ENCODE results near the gene CAPN5. TPM values are rescaled to one million over a fixed set of nuclear protein-coding genes. Genes with fewer than 3 reads are reported as not detected.

CAPN5 gene
- total and polyA plus RNA-seq, 2 donors (not counting 1 experiment from before 2014, with no cell fraction given): 17.5 to 20.4 TPM

GRCh38 chr11:77109236-77110019 lies 42.7 kb downstream of the CAPN5 start:
- H3K4me2 ChIP-seq (ENCODE audit: extremely low read depth, insufficient read depth, low read length): peak overlapping the region; percentile 34

GRCh38 chr11:77110836-77111235 lies 44.1 kb downstream of the CAPN5 start:
- Histone ChIP-seq H3K9me3 (ENCODE audit: control insufficient read depth, insufficient read depth, low read depth, low read length) (no peaks in the 10 kb centered on the region), H3K4me1 (ENCODE audit: control insufficient read depth, extremely low read depth, insufficient read depth, low read length) (peaks cover 30% of the 10 kb centered on the region), H3K79me2 (ENCODE audit: control insufficient read depth, insufficient read depth, low read length) (no peaks in the 10 kb centered on the region), H3K9ac (ENCODE audit: insufficient read depth, low read length) (no peak overlapping the region), H4K20me1 (ENCODE audit: control insufficient read depth, extremely low read depth, insufficient read depth, low read length) (no peaks in the 10 kb centered on the region), H3K36me3 (ENCODE audit: control insufficient read depth, insufficient read depth, low read length) (no peaks in the 10 kb centered on the region), H3K27ac (ENCODE audit: insufficient read depth, low read length) (no peak overlapping the region), H3K27me3 (ENCODE audit: control insufficient read depth, insufficient read depth, low read length) (no peaks in the 10 kb centered on the region), H3K4me3 (replicated peaks in 1 of 4; ENCODE audit: control extremely low read depth in 1 of 4, insufficient read depth in 1 of 4, low read depth in 3 of 4, low read length in 4 of 4) (no peak overlapping the region), H3K4me2 (ENCODE audit: extremely low read depth, insufficient read depth, low read length) (no peak overlapping the region), H2AFZ (ENCODE audit: low read length) (no peak overlapping the region)
- TF ChIP-seq EZH2 (IDR thresholded peaks at IDR 0.05; ENCODE audit: low read length, missing control alignments) (no peak), CTCF (conservative IDR thresholded peaks at IDR 0.05 in 1 of 2, IDR thresholded peaks at IDR 0.05 in 1 of 2; ENCODE audit: low read depth in 1 of 2, low read length in 2 of 2) (no peak)
- no peak for DNase-seq (ENCODE audit: low read depth in 2 of 2)

More at GRCh38 chr11:77109236-77110019, 42.7 kb downstream of the CAPN5 start:
- Histone ChIP-seq H4K20me1 (ENCODE audit: control insufficient read depth, extremely low read depth, insufficient read depth, low read length) (no peaks in the 10 kb centered on the region), H3K4me3 (replicated peaks in 1 of 4; ENCODE audit: control extremely low read depth in 1 of 4, insufficient read depth in 1 of 4, low read depth in 3 of 4, low read length in 4 of 4) (no peak overlapping the region), H3K27me3 (ENCODE audit: control insufficient read depth, insufficient read depth, low read length) (no peaks in the 10 kb centered on the region), H3K4me1 (ENCODE audit: control insufficient read depth, extremely low read depth, insufficient read depth, low read length) (peaks cover 30% of the 10 kb centered on the region), H3K9me3 (ENCODE audit: control insufficient read depth, insufficient read depth, low read depth, low read length) (no peaks in the 10 kb centered on the region), H3K27ac (ENCODE audit: insufficient read depth, low read length) (peak overlapping the region; percentile 17), H3K79me2 (ENCODE audit: control insufficient read depth, insufficient read depth, low read length) (no peaks in the 10 kb centered on the region), H3K36me3 (ENCODE audit: control insufficient read depth, insufficient read depth, low read length) (no peaks in the 10 kb centered on the region), H3K9ac (ENCODE audit: insufficient read depth, low read length) (no peak overlapping the region), H2AFZ (ENCODE audit: low read length) (no peak overlapping the region)
- DNase-seq (ENCODE audit: low read depth in 2 of 2): peak; percentile 61 to 85
- TF ChIP-seq CTCF (conservative IDR thresholded peaks at IDR 0.05 in 1 of 2, IDR thresholded peaks at IDR 0.05 in 1 of 2; ENCODE audit: low read depth in 1 of 2, low read length in 2 of 2): no peak
- no peak for TF ChIP-seq EZH2 (IDR thresholded peaks at IDR 0.05; ENCODE audit: low read length, missing control alignments)

- Histone ChIP-seq H3K36me3 (ENCODE audit: control insufficient read depth, insufficient read depth, low read length) (no peaks in the 10 kb centered on the region), H3K27ac (ENCODE audit: insufficient read depth, low read length) (no peak overlapping the region), H3K4me1 (ENCODE audit: control insufficient read depth, extremely low read depth, insufficient read depth, low read length) (peaks cover 29% of the 10 kb centered on the region), H3K4me2 (ENCODE audit: extremely low read depth, insufficient read depth, low read length) (no peak overlapping the region), H3K27me3 (ENCODE audit: control insufficient read depth, insufficient read depth, low read length) (no peaks in the 10 kb centered on the region), H3K4me3 (replicated peaks in 1 of 4; ENCODE audit: control extremely low read depth in 1 of 4, insufficient read depth in 1 of 4, low read depth in 3 of 4, low read length in 4 of 4) (no peak overlapping the region), H3K79me2 (ENCODE audit: control insufficient read depth, insufficient read depth, low read length) (no peaks in the 10 kb centered on the region), H4K20me1 (ENCODE audit: control insufficient read depth, extremely low read depth, insufficient read depth, low read length) (no peaks in the 10 kb centered on the region), H2AFZ (ENCODE audit: low read length) (no peak overlapping the region), H3K9me3 (ENCODE audit: control insufficient read depth, insufficient read depth, low read depth, low read length) (no peaks in the 10 kb centered on the region), H3K9ac (ENCODE audit: insufficient read depth, low read length) (no peak overlapping the region)
- peak in 1 of 2 donors; percentile 52 for DNase-seq (ENCODE audit: low read depth in 2 of 2)
- no peak for TF ChIP-seq CTCF (conservative IDR thresholded peaks at IDR 0.05 in 1 of 2, IDR thresholded peaks at IDR 0.05 in 1 of 2; ENCODE audit: low read depth in 1 of 2, low read length in 2 of 2)
- no peak for TF ChIP-seq EZH2 (IDR thresholded peaks at IDR 0.05; ENCODE audit: low read length, missing control alignments)
Measured at GRCh38 chr11:77111277-77111676, 44.5 kb downstream of the CAPN5 start.

Measured in fibroblast of lung (primary cell).